GM18951 (cell line): ENCODE results near the gene TRIM32.

Experiments used
- POLR2A ChIP-seq: IDR thresholded peaks from 4 replicates; pipeline ENCODE4 v1.6.1; 2011; ENCODE audit warnings: mild to moderate bottlenecking; ENCODE audit not compliant: insufficient read length, insufficient read depth; ENCODE audit errors: extremely low read depth
- in situ Hi-C: fragments of 300-500 bp; cut with MboI; formaldehyde crosslinking; loops from one replicate; pipeline ENCODE4 v1.12.0; 2022; ENCODE audit warnings: low sequenced_read_pairs, mixed read lengths, inconsistent platforms; ENCODE audit not compliant: unreplicated experiment

Gene TRIM32

DNA sequence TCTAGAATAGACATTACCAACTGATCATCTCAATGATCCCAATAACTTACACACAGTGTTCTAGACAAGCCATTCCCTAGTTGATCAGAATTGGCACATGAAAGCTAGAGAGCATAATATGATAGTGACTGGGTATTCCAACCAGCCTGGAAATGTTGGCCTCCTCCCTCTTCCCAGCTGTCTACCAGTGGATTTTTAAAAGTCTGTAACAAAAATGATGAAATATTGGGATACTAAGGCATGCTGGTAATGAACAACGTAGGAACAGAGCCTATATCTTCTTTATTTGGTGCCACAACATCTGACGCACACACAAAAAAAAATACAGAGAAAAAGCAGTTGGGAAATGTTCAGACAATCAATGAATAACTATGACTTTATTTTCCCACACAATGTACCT lies 34.8 kb downstream of the TRIM32 start:
- TF ChIP-seq POLR2A: no peak
- in situ Hi-C loops: no loop called here

DNA sequence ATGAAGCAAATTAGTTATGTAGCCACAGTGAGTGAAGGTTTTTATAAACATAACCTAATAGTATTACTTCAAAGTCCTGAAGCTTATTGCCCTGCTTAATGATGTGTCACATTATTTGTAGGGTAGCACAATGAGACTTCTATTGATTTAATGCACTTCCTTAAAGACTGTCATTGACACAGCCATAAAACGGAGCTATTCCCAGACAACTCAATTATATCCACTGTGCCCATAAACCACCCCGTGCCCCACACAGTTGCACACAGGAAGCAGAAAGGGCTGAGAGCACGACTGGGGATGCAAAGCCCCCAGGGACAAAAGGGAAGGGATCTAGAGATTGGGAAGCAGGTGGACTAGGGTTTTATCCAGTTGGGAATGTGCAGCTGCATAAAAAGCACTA lies 37.0 kb downstream of the TRIM32 start:
- no peak for TF ChIP-seq POLR2A
- in situ Hi-C loops: no loop called here

DNA sequence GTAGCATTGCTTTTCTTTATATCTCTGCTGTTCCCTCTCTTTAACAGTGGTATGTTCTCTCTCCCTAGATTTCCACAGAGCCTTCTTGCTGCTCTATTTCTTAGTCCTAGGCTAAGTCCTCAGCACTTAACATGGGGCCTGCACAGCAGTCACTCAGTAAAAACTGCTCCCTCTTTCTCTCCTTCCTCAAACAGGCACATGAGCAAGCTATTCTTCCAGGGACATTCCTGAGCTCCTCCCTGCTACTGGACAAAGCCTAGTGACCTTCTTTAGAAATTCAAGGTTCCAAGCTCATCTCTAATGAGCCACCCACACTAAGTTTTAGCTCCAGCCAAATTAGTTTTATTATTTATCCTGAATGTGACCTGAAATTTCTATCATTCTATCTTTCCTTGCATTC lies 39.5 kb downstream of the TRIM32 start:
- in situ Hi-C loops: no loop called here
- TF ChIP-seq POLR2A: no peak

DNA sequence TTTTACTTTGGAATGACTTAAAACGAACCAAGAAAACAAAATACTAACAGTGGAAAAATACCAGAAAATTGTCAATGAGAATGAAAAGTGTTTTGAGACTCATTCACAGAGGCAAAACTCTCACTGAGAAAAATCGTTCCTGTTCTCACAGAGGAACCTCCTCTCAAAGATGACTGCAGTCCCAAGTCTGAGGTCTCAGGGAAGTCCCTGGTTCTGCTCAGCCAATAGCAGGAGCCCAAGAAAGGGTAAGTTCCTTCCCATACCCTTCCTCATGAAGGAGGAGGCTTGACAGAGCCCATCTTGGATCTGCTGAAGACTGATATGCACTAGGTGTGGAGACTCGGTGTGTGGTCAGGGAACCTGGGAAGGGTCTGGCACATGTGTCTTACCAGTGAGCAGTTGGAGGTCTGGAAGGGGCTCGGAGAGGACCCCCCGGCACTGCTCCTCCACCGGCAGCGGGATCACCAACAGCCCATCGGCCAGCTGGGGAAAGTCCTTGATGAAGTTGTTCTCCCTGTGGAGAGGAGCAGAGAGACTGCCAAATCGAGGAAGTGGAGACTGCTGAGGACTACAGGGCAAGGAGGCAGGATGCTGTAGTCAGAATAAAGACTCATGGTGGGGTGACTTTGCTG lies 46.0 kb downstream of the TRIM32 start:
- no peak for TF ChIP-seq POLR2A
- in situ Hi-C loops: no loop called here

DNA sequence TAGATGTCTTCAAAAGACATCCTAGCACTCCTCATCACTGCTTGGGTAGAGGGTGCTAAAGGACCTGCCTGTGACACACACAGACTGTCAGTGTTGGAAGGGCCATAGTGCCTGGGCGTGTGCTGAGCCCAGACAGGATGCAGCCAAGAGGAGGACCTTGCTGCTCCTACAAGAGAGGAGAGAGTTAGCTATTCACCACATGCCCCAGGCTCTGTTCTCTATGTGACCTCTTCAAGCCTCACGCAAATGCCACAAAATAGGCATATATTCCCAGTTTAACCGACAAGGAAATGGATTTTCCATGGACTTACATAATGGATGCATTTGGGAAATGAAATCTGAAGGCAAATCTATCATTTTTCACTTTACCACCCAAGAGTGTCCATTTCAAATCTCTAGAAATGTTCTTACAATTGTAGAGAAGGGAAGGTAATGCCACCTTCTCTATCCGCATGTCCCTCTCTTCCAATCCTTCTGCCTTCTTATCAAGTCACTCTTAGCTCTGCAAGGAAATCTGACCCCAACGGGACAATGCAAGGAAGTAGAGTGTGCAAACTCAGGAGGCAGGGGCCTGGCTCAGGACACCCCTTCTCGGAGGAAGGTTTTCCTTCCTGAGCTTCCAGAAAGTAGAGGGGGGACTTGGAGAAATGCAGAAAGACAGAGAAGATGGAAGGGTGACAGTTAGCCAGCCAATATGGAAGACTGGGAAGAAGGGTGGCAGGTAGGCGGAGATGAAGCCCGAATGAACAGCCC lies 49.5 kb downstream of the TRIM32 start:
- in situ Hi-C loops: no loop called here
- TF ChIP-seq POLR2A: no peak

DNA sequence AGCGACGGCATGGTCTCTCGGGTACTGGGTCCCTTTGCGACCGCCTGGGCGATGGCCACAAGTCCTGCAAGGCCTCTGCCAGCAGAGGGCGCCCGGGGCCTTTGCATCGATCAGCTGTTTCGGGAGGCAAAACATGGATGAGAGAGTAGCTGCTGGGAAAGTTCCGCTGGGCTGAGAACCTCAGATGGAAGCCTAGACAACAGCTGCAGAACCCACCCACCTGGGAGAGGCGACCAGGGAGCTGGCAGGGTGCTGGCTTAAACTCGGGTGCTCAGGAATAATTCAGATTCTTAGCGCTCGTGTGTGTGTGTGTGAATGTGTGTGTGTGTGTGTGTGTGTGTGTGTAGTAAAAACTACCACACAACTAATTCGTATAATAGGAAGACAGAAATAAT lies 50.0 kb downstream of the TRIM32 start:
- in situ Hi-C loops: no loop called here
- no peak for TF ChIP-seq POLR2A

DNA sequence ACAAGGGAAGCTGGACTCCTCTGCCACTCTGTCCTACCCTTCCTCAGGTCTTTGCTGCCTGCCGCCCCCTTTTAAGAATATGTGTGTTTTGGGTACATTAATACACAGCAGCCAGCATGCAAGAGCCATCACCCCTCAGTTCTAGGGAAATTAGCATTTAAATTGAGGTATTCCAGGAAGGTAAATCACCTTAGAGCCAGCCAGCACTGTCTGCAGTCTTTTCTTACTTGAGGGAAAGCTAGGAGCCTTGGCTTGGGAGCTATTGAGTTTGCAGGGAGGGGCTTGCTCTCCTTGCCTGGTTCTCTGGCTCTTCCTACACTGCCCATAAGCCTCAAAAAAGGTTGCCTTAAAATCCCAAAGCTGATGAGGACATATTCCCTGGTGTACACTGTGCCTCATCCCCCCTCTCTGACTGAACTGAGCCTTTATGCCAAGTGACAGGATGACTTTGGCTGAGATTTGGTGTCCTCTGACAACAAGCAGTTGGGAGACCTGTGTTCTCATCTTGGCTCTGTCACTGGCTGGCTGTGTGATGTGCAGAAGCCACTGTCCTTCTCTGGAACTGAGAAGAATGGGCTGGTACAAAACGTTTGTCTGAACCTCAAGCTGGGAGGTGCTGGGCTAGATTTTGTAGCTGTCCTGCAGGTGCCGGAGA lies 54.1 kb downstream of the TRIM32 start:
- in situ Hi-C loops: no loop called here
- no peak for TF ChIP-seq POLR2A

DNA sequence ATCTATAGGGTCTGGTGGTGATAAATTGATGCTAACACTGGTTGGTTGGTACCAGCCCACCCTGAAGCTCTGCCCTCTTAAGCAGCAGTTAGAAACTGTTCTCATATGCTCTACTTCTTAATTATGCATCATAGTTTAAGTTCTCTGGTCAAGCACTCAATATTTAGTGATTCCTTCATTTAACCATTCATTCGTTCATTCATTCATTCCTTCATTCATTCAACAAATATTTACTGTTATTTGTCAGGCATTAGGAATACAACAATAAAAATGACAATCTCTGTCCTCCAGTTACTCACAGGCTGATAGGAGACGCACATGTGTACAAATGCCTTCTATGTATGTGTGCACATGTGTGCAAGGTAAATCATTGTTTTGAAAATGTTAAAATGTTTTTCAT lies 54.6 kb downstream of the TRIM32 start:
- no peak for TF ChIP-seq POLR2A
- in situ Hi-C loops: no loop called here

DNA sequence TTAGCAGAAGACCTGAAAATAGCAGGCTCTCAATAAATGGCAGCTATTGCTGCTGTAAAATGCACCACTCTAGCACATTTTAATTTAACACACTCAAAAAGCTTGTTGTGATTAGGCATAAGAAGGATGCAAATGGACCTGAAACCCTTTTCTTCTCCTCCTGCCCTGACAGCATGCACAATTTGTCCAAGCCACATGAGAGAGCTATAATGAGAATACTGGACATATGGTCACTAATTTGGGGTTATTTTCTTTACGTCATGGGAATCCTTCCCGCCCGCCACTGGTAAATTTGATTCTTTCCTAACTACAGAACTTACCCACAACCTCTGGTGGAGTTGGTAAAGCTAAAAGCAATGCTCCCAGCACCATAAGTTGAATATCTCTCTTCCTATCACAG lies 62.1 kb downstream of the TRIM32 start:
- in situ Hi-C loops: no loop called here
- TF ChIP-seq POLR2A: no peak

DNA sequence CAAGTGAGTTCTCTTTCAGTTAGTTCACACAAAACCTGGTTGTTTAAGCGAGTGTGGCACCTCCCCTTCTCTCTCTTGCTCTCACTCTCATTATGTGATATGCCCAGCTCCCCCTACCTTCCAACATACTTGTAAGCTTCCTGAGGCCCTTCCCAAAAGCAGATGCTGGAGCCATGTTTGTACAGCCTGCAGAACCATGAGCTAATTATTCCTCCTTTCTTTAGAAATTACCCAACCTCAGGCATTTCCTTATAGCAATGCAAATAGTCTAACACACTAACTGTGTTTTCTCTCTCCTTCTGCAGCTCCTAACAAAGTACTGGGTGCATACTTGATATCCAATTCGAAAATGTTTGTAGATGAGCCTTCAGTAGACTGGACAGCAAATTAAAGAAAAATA lies 62.7 kb downstream of the TRIM32 start:
- in situ Hi-C loops: no loop called here
- TF ChIP-seq POLR2A: no peak

DNA sequence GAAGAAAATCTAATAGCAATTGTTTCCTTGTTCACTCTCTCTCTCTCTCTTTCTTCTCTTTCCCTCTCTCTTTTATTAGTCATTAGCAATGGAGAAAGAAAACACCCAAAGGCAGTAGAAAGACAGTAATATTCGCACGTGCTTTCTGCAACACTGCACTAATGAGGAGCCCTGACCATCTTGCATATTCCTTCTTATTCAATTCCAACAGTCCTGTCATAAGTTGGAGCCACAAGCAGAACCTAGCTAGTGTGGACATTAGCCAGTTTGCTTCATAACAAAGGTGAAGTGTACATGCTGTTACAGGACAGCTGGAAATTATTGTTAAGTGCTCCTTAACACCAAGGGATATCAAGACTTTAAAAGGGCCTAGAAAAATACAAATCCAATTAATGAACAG lies 63.4 kb downstream of the TRIM32 start:
- in situ Hi-C loops: no loop called here
- no peak for TF ChIP-seq POLR2A
